Nephron progenitor cell (in vitro differentiated cells): ENCODE data around the gene MYL9.

Source experiments
- DNase-seq: peaks from one replicate; pipeline ENCODE4 v3.0.0; 2021
- H3K27ac Mint-ChIP-seq: 2 replicates; pipeline ENCODE4 v1.8.0; 2021; ENCODE audit warnings: mild to moderate bottlenecking, moderate library complexity, mixed read lengths
- H3K27me3 Mint-ChIP-seq: 2 replicates; pipeline ENCODE4 v1.8.0; 2021; ENCODE audit warnings: mild to moderate bottlenecking, low read depth, mixed read lengths; ENCODE audit not compliant: poor library complexity
- H3K36me3 Mint-ChIP-seq: 2 replicates; pipeline ENCODE4 v1.8.0; 2021; ENCODE audit warnings: low read depth, mixed read lengths
- H3K4me1 Mint-ChIP-seq: 2 replicates; pipeline ENCODE4 v1.8.0; 2021; ENCODE audit warnings: mixed read lengths
- H3K4me3 Mint-ChIP-seq: 2 replicates; pipeline ENCODE4 v1.8.0; 2021; ENCODE audit warnings: mild to moderate bottlenecking, moderate library complexity, mixed read lengths
- H3K9me3 Mint-ChIP-seq: 2 replicates; pipeline ENCODE4 v1.8.0; 2021; ENCODE audit warnings: mild to moderate bottlenecking, moderate library complexity, mixed read lengths
- CTCF ChIP-seq: fragments of 200-600 bp; sonication (generic); IDR thresholded peaks from 2 replicates; pipeline ENCODE4 v1.5.0; 2021; ENCODE audit warnings: antibody characterized with exemption

MYL9 gene

GRCh38 chr20:36569847-36570429, 28.6 kb downstream of the MYL9 start:
- no peak for TF ChIP-seq CTCF
- peaks cover 16% of the 10 kb centered on the region for H3K36me3 Mint-ChIP-seq
- H3K4me3 Mint-ChIP-seq: no peak overlapping the region
- H3K9me3 Mint-ChIP-seq: peaks cover 18% of the 10 kb centered on the region
- peaks cover 43% of the 10 kb centered on the region for H3K4me1 Mint-ChIP-seq
- DNase-seq: no peak
- H3K27ac Mint-ChIP-seq: no peak overlapping the region
- H3K27me3 Mint-ChIP-seq: peaks cover 6% of the 10 kb centered on the region

- H3K36me3 Mint-ChIP-seq: peaks cover 19% of the 10 kb centered on the region
- peak; percentile 50 for DNase-seq
- H3K9me3 Mint-ChIP-seq: peaks cover 6% of the 10 kb centered on the region
- peaks cover 60% of the 10 kb centered on the region for H3K4me1 Mint-ChIP-seq
- peak; percentile 6 for TF ChIP-seq CTCF
- H3K4me3 Mint-ChIP-seq: peak overlapping the region; percentile 84
- H3K27ac Mint-ChIP-seq: peak overlapping the region; percentile 96
- peaks cover 6% of the 10 kb centered on the region for H3K27me3 Mint-ChIP-seq
These were observed 30.5 kb downstream of the MYL9 start for GRCh38 chr20:36571564-36572504.

GRCh38 chr20:36572701-36573102, 31.4 kb downstream of the MYL9 start:
- no peak for TF ChIP-seq CTCF
- Mint-ChIP-seq H3K27me3 (peaks cover 6% of the 10 kb centered on the region), H3K36me3 (peaks cover 14% of the 10 kb centered on the region), H3K4me3 (peak overlapping the region; percentile 84), H3K4me1 (peaks cover 60% of the 10 kb centered on the region), H3K9me3 (no peaks in the 10 kb centered on the region), H3K27ac (peak overlapping the region; percentile 96)
- no peak for DNase-seq

GRCh38 chr20:36573103-36573797, 31.9 kb downstream of the MYL9 start, which contains the start of gene TGIF2:
TSS of gene TGIF2 (plus strand) at chr20:36573597. CDS start at chr20:36578775, 5,178 bp downstream.
- peak within 1 kb of the TSS; percentile 96 for H3K27ac Mint-ChIP-seq
- H3K4me3 Mint-ChIP-seq: peak within 1 kb of the TSS; percentile 93

More at GRCh38 chr20:36573103-36573797, 31.9 kb downstream of the MYL9 start, which contains the start of gene TGIF2:
- no peaks in the 10 kb centered on the region for H3K9me3 Mint-ChIP-seq
- H3K27me3 Mint-ChIP-seq: peaks cover 6% of the 10 kb centered on the region
- peaks cover 14% of the 10 kb centered on the region for H3K36me3 Mint-ChIP-seq
- peaks cover 60% of the 10 kb centered on the region for H3K4me1 Mint-ChIP-seq
- TF ChIP-seq CTCF: no peak
- DNase-seq: peak; percentile 95
